Daoy (cell line): Measurements from ENCODE around the gene NPLOC4. TPM values are rescaled to one million over a fixed set of nuclear protein-coding genes. Genes with fewer than 3 reads are reported as not detected.
"Not testable (repeated sequence)": the region's sequence is repeated elsewhere in the genome, so short reads cannot be mapped to it uniquely, and the experiment has no call there.

Experiments used
- DNase-seq: peaks from one replicate; pipeline ENCODE4 v3.0.0-alpha.2; 2015; ENCODE audit warnings: low read depth
- total RNA-seq: library from RNA; depleted of rRNA; stranded (reverse); fragments of >200 nt; shearing (Covaris generic); gene quantifications from 2 replicates; pipeline ENCODE4 v1.2.3, GENCODE V29; 2014

Gene NPLOC4
- total RNA-seq, 1 experiment from 2014 or later = 78.5 TPM

DNA sequence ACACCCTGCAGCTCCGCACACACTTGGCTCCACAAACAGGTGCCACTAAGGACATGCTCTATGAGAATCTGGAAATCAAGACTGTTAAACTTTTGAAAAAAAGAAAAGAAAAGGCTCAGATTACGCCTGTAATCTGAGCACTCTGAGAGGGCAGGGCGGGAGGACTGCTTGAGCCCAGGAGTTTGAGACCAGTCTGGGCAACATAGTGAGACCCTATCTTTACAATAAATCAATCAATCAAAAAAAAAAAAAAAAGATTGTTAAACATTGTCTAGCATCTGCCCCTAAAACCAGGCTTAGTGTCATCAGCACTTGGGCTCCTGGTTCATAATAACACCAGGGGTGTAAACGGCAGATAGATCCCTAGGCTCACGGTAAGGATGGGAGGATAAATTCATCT lies 47.3 kb downstream of the NPLOC4 start:
- DNase-seq = no peak

DNA sequence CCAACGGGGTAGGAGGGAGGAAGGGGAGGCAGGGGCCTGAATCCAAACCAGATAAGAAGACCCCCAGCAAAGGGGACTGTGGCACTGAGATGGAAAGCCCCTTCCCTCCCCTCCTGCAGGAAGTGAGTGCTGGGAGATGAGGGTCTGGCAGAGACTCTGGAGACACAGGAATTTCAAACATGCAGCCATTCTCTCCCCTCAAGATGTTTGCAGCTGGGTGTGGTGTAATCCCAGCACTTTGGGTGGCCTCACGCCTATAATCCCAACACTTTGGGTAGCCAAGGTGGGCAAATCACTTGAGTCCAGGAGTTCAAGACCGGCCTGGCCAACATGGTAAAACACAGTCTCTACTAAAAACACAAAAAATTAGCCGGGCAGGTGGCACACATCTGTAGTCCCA lies 50.8 kb downstream of the NPLOC4 start:
- no peak for DNase-seq

DNA sequence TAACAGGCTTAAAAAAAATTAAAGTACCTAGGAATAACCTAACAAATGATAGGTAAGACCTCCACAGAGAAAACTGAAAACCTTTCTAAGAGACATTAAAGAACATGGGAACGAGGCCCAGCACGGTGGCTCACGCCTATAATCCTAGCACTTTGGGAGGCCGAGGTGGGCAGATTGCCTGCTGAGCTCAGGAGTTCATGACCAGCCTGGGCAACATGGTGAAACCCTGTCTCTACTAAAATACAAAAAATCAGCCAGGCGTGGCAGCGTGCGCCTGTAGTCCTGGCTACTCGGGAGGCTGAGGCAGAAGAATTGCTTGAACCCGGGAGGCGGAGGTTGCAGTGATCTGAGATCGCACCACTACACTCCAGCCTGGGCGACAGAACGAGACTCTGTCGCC lies 52.1 kb downstream of the NPLOC4 start:
- DNase-seq = not testable (repeated sequence)

DNA sequence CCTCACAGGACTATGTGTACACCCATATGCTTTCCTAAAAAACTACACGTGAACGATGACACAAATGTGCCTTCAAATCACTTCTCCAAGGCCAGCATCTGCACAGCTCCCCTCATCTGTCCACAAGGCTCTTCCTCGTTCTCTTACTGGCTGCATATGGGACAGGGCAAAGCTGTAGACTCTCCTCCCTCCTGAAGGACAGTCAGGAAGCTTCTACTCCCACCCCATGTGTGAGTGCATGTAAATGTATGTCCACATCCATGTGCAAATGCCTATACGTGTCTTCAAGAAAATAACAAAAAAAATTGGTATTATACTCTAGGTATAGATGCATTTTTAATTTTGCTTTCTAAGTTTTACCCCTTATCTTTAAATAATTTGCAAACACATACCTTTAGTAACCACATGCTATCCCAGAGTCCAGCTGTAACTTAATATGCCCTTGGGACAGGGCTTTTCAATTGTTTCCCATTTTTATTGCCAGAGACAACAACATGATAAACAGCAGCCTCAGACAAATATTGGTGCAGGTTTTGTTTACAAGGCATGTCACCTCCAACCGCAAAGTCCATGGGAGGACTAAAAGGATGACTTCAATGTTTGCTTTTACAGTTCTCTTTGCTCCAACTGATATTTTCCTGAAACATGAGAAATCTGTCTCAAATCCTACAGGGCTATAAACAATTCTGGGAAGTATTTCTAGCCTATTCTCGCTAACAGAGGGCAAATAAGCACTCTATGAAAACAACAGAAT lies 53.1 kb downstream of the NPLOC4 start:
- DNase-seq = no peak

DNA sequence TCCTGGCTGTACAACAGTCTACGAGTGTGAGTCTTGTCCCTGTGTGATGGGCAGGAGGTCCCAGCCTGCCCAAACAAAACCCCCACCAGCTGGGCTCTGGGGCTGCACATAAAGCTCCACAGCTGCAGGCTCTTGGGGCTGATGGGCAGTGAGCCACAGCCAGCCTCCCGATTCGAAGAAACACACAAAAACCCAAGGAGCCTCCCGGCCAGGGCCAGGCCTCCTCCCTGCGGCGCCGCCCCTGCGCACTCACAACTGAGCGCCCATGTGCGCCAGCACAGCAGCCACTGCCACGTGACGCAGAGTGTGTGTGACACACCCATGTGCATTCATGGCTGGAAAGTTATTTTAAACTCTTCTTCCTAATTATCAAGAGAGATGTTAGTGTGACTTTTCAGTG lies 54.2 kb downstream of the NPLOC4 start:
- no peak for DNase-seq

DNA sequence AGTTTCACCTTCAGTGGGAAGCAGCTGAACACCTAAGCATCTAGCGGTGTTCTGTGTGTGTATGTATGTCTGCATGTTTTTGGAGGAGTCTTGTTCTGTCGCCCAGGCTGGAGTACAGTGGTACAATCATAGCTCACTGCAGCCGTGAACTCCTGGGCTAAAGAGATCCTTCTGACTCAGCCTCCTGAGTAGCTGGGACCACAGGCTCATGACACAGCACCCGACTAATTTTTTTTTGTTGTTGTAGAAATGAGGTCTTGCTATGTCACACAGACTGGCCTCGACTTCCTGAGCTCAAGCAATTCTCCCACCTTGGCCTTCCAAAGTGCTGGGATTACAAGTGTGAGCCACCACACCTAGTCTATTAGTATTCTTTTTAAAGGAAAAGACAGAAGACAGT lies 54.6 kb downstream of the NPLOC4 start:
- peak; percentile 69 for DNase-seq

DNA sequence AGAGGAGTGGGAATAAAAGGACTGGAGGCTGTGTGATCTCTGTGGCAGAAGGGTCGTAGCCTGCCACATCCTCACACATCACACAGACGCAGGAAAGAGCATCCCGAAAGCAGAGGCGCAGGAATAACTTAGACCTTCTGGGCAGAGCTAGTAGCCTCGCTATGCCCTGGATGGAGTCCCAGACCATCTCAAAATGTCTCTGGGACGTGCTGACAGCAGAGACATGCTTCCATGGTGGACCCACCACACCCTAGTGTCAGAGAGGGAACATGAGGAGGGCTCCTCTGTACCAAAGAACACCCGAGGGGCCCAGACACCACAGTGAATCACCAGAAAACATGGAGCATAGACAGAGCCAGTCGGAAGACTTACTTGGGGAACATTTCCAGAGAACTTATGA lies 55.2 kb downstream of the NPLOC4 start:
- DNase-seq = no peak

DNA sequence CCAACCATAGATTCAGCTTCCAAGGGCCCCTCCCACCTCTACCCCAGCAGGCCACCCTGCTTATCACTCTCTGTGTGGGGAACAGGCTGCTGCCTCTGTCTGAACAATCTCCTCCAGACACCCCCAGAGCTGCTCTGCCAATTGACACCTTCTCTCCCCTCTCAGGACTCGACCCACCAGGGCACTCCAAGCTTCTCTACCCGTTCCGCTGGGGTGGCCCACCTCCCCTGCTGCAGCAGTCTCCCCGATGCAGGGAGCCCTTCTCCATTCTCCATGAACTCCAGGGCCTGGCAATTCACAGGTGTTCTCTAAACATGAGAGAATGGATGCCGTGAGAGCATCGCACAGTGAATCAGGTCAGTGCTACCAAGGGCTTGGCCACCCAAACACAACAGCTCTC lies 56.4 kb downstream of the NPLOC4 start:
- DNase-seq = no peak

DNA sequence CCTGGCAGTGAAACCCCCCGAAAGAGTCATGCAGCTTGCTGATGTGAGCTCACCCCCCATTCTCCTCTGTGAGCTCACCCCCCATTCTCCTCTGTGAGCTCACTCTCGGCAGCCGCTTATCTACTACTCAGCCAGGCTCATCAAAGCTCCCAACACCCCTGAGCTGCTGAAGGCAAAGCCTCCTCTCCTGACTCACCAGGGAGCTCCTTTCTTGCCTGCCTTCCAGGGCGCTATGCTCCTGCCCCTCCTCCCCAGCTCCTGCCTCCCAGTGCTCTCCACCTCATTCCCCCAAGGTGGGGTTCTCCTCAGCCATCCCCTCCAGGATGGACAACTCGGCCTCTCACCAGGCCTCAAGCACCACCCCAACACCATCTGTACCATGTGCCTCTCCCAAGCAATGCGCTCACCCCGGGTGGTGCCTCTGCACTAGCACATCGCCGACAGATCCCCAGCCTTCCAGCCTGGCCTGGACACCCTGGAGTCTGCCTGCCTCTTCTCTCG lies 57.0 kb downstream of the NPLOC4 start:
- DNase-seq = peak; percentile 80

DNA sequence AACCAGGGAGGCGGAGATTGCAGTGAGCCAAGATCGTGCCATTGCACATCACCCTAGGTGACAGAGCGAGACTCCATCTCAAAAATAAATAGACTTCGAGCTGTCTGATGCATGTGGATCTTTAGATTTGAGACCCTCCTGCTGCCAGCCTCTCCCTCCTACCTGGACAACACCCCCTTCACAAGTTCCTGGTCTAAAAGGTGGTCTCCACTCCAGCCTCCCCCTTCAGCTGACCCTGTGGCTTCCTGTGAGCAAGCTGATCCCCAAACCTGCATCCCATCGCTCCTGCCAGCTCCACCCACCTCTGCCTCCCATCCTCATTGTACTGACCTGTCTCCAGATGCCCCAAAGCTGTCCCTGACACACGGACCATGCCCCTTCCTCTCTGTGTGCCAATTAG lies 57.6 kb downstream of the NPLOC4 start:
- no peak for DNase-seq

DNA sequence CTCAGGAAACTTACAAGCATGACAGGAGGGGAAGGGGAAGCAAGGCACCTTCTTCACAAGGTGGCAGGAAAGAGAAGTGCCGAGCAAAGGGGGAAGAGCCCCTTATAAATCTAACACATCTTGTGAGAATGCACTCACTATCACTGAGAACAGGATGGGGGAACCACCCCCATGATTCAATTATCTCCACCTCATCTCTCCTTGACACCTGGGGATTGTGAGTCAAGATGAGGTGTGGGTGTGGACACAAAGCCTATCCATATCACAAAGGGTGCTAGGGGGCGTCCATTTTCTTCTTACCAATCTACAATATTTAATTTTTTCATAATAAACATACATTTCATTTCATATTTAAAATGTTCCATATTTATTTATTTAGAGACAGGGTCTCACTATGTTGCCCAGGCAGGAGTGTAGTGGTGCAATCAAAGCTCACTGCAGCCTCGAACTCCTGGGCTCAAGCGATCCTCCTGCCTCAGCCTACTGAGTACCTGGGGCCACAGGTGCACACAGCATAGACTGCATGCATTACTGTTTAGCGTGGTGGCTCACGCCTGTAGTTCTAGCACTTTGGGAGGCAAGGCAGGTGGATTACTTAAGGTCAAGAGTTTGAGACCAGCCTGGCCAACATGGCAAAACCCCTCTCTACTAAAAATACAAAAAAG lies 58.2 kb downstream of the NPLOC4 start:
- no peak for DNase-seq

DNA sequence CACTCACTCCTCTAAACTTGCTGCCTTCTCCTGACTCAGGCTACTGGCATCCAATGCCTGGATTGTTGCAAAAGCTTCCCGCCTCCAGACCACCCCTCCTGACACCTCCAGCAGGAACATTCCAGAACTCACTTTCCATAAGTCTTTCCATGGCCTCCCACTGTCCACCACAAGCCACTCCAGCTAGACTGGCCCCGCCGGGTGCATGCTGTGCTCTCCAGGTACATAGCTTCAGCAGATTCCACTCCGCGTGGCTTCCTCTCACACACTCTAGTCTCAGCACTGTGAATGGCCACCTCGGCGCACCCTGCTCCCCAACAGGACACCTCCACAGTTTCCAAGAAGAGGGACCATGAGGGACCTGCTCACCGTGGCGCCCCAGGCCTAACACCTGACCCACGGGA lies 58.9 kb downstream of the NPLOC4 start:
- DNase-seq = no peak

DNA sequence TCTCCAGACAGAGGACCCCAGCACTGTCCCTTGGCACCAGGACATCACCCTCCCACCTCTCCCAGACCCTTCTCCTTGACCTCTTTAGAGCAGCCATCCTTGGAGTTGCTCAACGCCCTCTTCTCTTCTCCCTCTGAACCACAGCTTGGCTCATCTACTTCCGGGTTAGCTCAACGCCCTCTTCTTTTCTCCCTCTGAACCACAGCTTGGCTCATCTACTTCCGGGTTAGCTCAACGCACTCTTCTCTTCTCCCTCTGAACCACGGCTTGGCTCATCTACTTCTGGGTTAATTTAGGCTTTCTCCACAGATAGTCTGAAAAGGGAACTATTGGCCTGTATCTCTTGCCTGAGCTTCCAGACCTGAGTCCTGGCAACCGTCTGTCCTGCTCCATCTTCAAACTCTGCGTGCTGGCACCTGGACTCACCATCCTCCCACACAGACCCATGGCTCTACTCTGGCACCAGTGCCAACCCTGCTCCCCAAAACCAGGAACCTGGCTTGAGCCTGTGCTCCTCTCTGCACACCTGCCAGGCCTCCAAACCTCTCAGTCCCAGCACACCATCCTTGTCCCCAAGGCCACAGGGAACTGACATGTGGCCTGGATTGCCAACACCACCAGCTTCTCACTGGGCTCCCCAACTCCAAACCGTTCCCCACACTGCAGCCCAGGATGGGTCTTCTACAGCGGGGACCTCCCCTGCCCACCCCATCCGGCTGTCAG lies 59.5 kb downstream of the NPLOC4 start:
- no peak for DNase-seq

DNA sequence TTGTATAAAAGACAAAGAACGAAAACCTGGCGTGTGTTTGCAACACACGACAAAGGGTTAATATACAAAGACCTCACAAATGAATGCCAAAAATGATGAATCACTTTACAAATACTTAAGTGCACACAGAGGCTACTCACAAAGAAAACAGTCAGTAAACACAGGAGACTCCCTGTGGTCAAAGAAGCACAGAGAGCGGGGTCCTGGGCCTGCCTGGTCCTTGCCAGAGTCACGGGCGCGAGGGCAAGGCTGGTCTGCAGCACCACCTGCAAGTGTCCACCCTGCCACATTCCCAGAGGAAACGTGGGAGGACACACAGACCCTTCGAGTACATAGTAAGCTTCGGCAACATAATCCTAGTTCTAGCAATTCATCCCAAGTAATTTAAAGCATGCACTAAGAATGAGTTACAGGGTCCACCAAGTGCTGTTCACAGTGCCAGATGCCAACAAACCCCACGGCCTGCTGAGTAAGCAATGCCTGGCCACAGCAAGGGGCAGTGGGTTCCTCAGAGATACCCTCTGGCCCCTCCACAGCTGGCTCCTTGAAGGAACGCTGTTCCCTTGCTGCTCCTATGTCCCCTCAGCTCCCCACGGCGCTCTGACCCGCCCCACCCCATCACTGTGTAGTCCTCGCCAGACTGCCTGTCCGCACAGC lies 60.2 kb downstream of the NPLOC4 start:
- DNase-seq = peak; percentile 76

DNA sequence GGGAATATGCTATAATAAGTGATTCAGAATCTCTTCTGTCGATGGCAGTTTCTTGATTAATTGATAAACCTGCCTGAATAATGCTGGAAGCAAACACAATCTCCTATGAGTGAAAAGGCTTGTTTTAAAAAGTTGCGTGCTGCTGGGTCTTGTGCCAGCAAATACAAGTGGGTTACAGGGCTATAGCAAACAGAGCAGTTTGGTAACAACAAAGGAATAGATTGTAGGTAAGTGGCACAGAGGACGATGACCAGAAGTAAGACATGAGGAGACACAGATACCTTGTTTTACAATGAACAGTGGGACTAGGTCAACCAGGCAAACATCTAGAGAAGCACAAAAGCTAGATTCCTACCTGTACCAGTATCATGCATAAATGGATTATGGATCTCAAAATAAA lies 61.1 kb downstream of the NPLOC4 start:
- DNase-seq = no peak

DNA sequence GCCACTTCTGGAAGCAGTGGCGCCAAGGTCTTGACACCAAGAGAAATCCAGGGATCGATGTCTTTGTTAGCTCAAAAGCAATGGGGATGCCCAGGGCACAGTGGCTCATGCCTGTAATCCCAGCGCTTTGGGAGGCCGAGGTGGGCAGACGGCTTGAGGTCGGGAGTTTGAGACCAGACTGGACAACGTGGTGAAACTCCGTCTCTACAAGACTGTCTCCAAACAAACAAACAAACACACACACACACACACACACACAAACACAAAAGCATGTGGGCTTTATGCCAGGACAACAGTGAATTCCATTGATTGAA lies 62.3 kb downstream of the NPLOC4 start:
- no peak for DNase-seq

DNA sequence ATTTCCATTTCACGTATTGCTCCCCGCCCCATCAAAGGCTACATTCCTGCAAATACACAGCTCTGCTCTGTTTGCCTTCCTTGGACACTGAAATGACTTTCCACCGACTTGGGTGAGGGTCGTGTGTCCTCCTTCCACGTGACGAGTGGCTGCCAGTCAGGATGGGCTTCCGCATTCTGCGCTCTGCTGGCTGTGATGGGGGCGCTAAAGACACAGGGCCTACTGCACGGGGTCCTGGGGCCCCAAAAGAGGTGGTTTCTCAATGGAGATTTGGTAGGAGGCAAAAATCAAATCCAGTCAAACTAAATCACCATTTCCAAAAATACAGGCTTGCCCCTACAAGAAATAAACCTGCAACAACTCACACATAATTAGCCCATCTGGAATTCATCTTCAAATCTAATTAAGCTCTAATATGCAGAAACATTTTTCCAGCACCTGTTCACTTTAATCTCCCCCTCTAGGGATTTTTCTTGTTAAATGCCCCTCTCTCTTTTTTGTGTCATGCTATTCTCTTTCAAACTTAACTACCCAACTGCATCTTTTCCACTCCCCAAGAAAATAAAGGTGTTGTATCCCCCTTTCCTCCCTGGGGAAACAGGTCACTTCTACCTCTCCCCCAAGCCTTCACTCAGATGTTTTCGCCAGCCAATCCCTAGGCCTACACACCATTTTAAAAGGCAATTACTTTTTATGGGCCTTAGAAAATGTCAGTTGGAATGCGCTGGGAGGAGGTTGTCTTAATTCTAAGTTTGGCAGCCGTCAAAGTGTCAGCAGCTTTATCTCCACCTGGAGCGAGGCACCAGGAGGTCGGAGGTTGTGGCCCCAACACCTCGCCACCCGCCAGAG lies 62.9 kb downstream of the NPLOC4 start:
- no peak for DNase-seq

DNA sequence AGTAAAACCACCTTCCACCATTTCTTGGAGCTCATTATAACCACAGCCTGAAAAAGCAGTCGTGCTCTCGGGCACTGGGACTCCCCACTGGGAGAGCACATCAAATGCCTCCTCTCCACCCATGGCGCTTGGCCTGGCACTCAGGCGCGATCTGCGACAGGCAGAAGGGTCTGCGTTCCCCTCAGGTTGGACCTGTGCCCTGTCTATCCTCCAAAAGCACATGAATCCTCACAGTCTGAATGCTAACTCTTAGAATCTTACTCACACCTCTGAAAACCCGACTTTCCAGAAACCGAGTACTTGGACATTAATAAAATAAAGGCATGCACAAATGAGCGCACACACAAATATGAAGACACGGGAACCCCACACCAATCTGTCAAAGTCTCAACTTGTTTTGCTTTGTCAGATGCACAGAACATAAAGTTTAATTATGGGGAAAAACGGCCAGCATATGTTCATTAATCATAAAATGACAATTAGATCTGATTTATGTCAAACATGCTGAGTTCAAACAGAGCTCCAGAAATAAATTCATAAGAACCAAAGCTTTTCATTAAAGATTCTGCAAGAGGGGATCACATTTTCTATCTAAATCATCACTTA lies 64.2 kb downstream of the NPLOC4 start:
- DNase-seq = no peak

DNA sequence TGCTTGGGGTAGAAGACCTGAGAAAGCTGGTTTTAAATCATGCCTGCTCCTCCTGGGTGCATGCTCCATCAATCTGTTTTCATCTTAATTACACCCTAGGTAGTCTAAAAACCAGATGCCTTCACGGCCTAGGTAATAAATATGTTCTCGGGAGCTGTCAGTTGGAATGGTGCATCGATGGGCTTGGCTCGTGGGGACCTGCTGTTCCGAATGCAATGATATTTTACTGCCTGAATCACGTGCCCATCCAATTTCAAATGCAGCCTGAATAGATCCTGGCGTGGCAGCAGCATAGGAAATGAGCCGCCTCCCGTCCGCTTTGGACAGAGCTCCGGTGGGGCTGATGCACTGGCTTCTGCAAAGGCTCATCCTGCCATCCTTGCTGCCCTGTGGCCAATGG lies 65.9 kb downstream of the NPLOC4 start:
- no peak for DNase-seq

DNA sequence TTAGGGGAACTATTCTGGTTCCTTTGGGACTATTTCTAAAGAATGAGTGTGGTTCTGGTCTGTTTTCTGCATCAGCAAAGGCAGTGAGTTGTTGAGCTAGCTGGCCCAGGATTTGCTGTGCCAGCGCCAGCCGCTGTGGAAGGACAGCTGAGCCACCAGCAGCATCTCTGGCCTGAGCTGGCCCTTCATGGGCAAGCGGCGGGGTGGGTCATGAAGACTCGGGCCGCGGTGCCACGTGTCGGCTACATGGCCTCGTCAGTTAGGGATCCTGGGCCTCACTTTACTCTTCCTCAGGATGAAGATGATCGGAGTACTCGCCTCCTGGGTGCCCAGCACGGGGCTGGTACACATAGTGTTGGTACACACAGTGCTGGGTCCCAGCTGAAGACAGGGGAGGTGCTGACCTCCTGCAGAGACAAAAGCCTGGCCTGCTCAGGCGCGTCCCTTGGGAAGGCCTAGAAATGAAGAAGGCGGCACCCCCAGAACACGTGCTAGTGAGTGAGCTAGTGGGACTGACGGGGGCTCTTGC lies 66.9 kb downstream of the NPLOC4 start:
- DNase-seq = no peak

DNA sequence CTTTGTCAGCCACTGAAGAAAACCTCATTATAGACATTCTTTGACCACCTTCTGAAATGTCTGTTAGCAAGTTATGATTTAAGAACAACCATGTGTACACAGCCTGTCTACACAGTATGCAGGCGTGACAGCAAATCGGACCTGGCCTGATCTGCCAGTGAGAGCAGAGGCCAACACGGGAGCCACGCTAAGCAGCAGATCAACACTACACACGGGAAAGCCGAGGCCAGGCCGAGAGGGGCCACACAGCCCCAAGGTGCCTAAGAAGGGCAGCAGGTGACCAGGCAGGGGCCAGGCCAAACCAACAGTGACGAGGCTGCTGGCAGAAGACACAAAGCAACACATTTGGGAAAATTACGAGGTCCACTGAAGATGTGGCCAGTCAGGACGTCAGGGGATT lies 68.5 kb downstream of the NPLOC4 start:
- no peak for DNase-seq
